Kidney (tissue), 14 donors: ENCODE results near the gene TMEM255B. TPM values are rescaled to one million over a fixed set of nuclear protein-coding genes. Genes with fewer than 3 reads are reported as not detected.

Experiments
- DNase-seq, 5 donors: peaks; one replicate each; pipeline ENCODE4 v3.0.0-alpha.2; 2013 to 2020
- FAIRE-seq: peaks from 2 replicates; lab custom pipeline; 2012; peaks lifted over from hg19 to GRCh38; lab: Jason Lieb, UNC
- H3K27ac ChIP-seq, 2 donors: one replicate each; pipeline ENCODE4 v1.7.0; 2013; ENCODE audit warnings: low read depth in 2 of 2, low read length in 2 of 2, inconsistent platforms in 1 of 2
- H3K27me3 ChIP-seq: one replicate; pipeline ENCODE4 v1.7.1; 2013; ENCODE audit warnings: low read length, inconsistent platforms; ENCODE audit not compliant: control insufficient read depth, insufficient read depth
- H3K36me3 ChIP-seq, 3 donors: one replicate each; pipeline versions ENCODE4 v1.7.0 to v1.7.1; 2013; ENCODE audit warnings: low read length in 3 of 3, control low read depth in 1 of 3, inconsistent platforms in 1 of 3; ENCODE audit not compliant: insufficient read depth in 3 of 3, control insufficient read depth in 2 of 3
- H3K4me1 ChIP-seq, 3 donors: one replicate each; pipeline versions ENCODE4 v1.7.0 to v1.7.1; 2013; ENCODE audit warnings: low read length in 3 of 3, inconsistent platforms in 1 of 3, low read depth in 1 of 3; ENCODE audit not compliant: control insufficient read depth in 2 of 3, insufficient read depth in 2 of 3
- H3K4me3 ChIP-seq, 3 donors: one replicate each; pipeline versions ENCODE4 v1.7.0 to v1.8.1; 2013; ENCODE audit warnings: low read length in 3 of 3, control low read depth in 1 of 3, inconsistent platforms in 1 of 3
- H3K9ac ChIP-seq, 3 donors: one replicate each; pipeline versions ENCODE4 v1.7.0 to v1.7.1; 2013; ENCODE audit warnings: low read length in 3 of 3, control low read depth in 1 of 3, inconsistent platforms in 1 of 3
- H3K9me3 ChIP-seq, 3 donors: one replicate each; pipeline versions ENCODE4 v1.7.0 to v1.7.1; 2013; ENCODE audit warnings: low read length in 3 of 3, control low read depth in 1 of 3, inconsistent platforms in 1 of 3; ENCODE audit not compliant: control insufficient read depth in 2 of 3, insufficient read depth in 1 of 3
- intact Hi-C: fragments of 100-400 bp; cut with DNase I; formaldehyde crosslinking; loops from one replicate; pipeline ENCODE4 v1.11.1; 2022
- polyA plus RNA-seq: library from polyadenylated mRNA; stranded (reverse); fragments of 350-450 nt; fragmentation: Illumina TruSeq; extraction: RNeasy Lipid Tissue Mini Kit (QIAGEN cat#74804); gene quantifications from one replicate; pipeline ENCODE4 v1.2.3, GENCODE V29; 2014; ENCODE audit warnings: low read depth, low replicate concordance; ENCODE audit not compliant: insufficient read depth
- total RNA-seq: library from RNA; stranded (reverse); fragmentation: NEBNext Ultra II Directional; extraction: Animal tissue kit (Norgen Biotek cat#: 25700); gene quantifications from one replicate; pipeline ENCODE4 v1.2.1, GENCODE V29; 2021
- TF ChIP-seq, protein P1 (sequence below): IDR thresholded peaks from 3 replicates; pipeline ENCODE4 v1.5.1; 2012; ENCODE audit warnings: mild to moderate bottlenecking, moderate library complexity, borderline replicate concordance; ENCODE audit not compliant: insufficient read depth; ENCODE audit errors: extremely low read depth
- donor health status: control.
- donor health status: control.
- donor health status: control.
- donor health status: control.
- donor health status: control.
- donor health status: DM: yes; HTN: yes; CAD: no.
- donor health status: Normal renal cell carcinoma (clear cell type).

The TMEM255B gene
- total and polyA plus RNA-seq, 2 donors from 2014 or later = 11.9 to 29.3 TPM

- FAIRE-seq = no peak
- intact Hi-C loops = no loop called here
- Histone ChIP-seq H3K27me3 (no peaks in the 10 kb centered on the region), H3K4me1 (peaks cover 0 to 9% (median 0%) of the 10 kb centered on the region in 3 donors), H3K36me3 (no peaks in the 10 kb centered on the region), H3K27ac (no peak overlapping the region), H3K9ac (no peak overlapping the region), H3K4me3 (no peak overlapping the region), H3K9me3 (no peaks in the 10 kb centered on the region)
- peak in 1 of 5 donors; percentile 40 for DNase-seq
- TF ChIP-seq, protein P1, sequence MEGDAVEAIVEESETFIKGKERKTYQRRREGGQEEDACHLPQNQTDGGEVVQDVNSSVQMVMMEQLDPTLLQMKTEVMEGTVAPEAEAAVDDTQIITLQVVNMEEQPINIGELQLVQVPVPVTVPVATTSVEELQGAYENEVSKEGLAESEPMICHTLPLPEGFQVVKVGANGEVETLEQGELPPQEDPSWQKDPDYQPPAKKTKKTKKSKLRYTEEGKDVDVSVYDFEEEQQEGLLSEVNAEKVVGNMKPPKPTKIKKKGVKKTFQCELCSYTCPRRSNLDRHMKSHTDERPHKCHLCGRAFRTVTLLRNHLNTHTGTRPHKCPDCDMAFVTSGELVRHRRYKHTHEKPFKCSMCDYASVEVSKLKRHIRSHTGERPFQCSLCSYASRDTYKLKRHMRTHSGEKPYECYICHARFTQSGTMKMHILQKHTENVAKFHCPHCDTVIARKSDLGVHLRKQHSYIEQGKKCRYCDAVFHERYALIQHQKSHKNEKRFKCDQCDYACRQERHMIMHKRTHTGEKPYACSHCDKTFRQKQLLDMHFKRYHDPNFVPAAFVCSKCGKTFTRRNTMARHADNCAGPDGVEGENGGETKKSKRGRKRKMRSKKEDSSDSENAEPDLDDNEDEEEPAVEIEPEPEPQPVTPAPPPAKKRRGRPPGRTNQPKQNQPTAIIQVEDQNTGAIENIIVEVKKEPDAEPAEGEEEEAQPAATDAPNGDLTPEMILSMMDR = no peak
These were observed 17.5 kb downstream of the TMEM255B start for GRCh38 chr13:113776231-113777125.

DNA sequence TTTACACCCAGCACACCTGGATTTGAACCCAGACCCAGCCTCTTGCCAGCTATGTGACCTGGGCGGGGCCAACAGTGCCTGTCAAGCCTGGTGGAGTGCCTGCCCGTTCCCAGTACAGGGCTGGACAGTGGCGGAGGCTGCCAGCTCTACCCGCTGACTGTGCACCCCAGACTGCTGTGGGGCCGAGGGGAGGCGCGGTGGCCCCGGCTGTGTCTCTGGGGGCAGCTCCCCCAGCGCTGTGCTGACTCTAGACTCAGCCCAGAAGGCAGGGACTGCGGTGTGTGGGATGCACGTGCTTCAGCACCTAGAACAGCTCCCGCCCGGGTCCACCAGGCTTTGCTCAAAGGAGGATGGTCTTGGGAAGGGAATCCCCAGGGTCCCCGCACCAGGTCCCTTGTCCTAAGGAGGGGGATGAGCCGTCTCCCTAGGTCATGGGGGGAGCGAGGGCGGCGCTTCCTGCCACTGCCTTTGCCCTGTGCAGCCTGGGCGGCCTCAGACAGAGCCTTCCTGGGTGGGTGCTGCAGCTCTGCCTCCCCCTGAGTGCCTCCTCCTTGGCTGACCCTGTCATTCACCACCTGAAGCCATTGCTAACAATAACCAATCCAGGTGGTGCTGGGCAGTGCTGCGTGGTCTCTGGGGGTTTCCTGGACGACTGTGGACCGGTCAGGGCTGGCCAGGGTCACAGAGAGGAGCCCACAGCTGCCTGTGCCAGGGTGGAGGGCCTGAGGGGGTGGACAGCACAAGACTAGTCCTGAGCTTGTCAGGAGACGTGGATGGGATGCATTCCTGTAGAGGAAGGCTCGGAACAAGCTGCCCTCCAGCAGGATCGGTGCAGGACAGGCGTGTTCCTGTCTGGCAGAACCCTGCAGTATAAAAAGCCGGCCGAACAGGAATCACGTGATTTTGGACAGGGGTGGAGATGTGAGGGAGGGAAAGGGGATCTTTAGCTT, 18.6 kb downstream of the TMEM255B start:
- intact Hi-C loops = no loop called here
- no peak overlapping the region for H3K4me3 ChIP-seq
- no peak overlapping the region for H3K9ac ChIP-seq
- no peaks in the 10 kb centered on the region for H3K36me3 ChIP-seq
- peaks cover 0 to 9% (median 0%) of the 10 kb centered on the region in 3 donors for H3K4me1 ChIP-seq
- H3K27ac ChIP-seq = no peak overlapping the region
- H3K9me3 ChIP-seq = no peaks in the 10 kb centered on the region
- no peaks in the 10 kb centered on the region for H3K27me3 ChIP-seq
- TF ChIP-seq, protein P1 = no peak
- no peak for FAIRE-seq
- DNase-seq = peak in 4 of 5 donors; percentile 76 to 83 (median 82)

DNA sequence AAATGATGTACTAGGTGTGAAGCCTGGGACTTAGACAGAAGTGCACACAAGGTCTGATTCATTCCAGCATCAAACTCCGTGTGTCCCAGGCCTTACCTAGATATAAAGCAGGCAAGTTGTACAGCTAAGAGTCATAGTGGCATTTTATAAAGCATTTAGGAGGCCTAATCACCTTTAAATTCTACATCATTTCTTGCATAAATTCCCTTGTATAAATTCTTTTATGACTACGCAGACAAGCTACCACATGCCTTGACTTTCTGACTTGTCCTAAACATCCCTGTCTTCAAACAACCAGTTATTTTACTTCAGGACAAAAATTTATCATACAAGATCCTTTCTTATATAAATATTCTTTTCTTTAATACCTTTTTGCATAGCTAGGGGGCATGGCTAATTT, 22.5 kb downstream of the TMEM255B start:
- Histone ChIP-seq H3K27me3 (no peaks in the 10 kb centered on the region), H3K27ac (no peak overlapping the region), H3K4me3 (no peak overlapping the region), H3K9me3 (no peaks in the 10 kb centered on the region), H3K36me3 (no peaks in the 10 kb centered on the region), H3K4me1 (no peaks in the 10 kb centered on the region), H3K9ac (no peak overlapping the region)
- FAIRE-seq (no peak), DNase-seq (no peak)
- intact Hi-C loops = no loop called here
- TF ChIP-seq, protein P1 = no peak
